Measurements from ENCODE around the gene MKLN1.
"Not testable (repeated sequence)": the region's sequence is repeated elsewhere in the genome, so short reads cannot be mapped to it uniquely, and the experiment has no call there.

The MKLN1 gene
- total RNA-seq: 96.1 to 141 (median 126) reads per million in 3 experiments

DNA sequence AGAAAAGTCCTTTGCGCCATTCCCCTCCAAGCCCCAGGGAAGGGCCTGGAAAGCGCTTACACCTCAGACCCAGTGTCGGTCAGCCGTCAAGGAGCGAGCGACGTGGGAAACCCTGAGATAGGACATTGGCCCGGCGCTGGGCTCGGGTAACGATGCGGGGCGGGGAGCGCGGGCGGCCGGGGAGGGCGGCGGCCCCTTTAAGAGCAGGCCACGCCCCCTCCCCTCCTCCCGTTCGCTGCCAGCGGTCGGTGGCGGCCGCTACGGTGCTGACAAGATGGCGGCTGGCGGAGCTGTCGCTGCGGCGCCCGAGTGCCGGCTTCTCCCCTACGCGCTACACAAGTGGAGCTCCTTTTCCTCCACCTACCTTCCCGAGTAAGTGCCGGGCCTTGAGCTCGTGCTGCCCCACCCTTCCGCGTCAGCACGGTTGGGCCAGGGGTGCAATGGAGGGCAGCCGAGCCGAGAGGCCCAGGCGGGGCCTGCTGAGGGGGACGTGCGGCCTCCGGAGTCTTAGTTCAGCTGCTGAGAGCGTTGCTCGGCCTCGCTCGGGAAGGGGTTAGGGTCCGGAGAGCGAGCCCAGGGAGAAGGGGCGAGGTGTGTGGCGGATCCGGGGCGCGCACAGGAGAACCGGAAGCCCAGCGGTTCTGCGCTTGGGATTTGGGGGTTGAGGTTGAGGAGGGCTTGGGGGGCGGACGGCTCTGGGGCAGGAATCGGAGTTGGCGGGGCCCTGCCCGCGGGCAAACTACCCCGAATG is at the start of gene MKLN1:
MKLN1 (plus strand) TSS at position 251 of the 751 bp plus-strand sequence; CDS start at position 275, 24 bp downstream.
- DNase-seq: peak; percentile 86

GRCh38 chr7:131279044-131279443 is 48.6 kb upstream of the MKLN1 start:
- no peak for DNase-seq

DNA sequence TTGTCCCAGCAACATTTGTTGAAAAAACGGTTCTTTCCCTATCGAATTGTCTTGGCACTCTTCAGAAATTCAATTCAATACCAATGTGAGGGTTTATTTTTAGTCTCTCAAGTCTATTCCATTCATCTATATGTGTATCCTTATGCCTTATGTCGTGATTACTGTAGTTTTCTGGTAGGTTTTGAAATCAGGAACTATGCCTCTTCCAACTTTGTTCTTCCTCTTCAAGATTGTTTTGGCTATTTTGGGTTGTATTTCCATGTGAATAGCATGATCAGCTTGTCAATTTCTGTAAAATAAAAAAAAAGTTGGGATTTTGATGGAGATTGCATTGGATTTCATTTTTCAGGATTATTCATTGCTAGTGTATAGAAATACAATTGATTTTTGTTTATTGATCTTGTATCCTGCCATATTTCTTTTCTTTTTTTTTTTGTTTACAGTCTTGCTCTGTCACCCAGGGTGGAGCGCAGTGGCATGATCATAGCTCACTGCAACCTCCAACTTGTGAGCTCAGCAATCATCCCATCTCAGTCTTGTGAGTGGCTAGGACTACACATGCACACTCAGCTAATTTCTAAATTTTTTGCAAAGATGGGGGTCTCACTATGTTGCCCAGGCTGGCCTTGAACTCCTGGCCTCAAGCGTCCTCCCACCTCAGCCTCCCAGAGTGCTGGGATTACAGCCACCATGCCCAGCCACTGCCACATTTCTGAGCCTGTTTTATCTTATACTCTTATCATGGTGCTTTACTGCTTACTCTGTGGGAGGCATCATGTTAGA is 46.2 kb upstream of the MKLN1 start:
- DNase-seq: no peak

DNA sequence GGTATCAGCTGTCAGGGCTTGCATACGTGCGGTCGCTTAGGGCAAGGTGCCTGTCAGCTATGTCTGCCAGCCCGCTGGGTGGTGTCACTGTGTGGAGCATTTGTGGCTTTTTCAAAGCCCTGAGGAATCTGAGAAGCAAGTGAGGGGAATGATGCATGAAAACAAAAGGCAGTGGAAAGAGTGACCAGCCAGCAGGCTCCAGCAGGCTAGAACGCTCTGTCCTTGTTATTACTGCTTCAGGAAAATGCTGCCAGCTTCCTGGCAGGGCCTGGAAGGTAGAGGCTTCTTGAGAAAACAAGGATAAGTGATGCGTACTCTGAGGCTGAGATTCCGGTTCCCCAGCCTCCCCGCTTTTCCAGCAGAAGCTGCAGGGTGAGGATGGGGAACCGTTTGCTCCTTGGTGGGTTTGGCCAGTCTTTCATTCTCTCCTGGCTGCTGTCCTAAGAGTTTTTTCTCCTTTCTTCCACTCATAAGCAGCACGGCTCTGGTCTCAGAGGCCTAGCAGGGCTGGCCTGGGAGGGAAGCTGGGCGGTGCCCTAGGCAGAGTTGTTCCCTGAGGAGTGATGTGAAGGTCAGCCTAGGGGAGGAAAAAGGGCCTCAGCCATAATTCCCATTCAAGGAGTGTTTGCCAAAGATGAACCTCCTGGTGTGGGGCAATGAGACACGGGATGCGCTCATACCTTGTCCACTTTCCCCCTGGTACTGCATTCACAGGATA is 42.8 kb upstream of the MKLN1 start:
- DNase-seq: no peak

- DNase-seq: no peak
Observed at GRCh38 chr7:131285556-131285955, 42.1 kb upstream of the MKLN1 start.

GRCh38 chr7:131288450-131288849 is 39.2 kb upstream of the MKLN1 start:
- DNase-seq: no peak

DNA sequence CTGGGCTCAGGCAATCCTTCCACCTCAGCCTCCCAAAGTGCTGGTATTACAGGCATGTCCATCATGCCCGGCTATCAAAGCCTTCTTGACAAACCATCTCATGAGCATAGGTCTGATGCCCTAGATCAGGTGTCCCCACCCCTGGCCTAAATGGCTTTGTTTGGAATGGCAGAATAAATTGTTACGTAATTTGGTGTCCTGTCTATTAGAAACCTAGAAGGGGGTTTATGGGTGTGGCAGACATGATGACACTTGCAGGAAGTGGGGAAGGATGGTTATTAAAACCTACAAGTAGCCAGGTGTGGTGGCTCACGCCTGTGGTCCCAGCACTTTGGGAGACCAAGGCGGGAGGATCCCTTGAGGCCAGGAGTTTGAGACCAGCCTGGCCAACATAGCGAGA is 38.6 kb upstream of the MKLN1 start:
- no peak for DNase-seq

GRCh38 chr7:131292141-131292905 is 35.4 kb upstream of the MKLN1 start:
- DNase-seq: no peak

DNA sequence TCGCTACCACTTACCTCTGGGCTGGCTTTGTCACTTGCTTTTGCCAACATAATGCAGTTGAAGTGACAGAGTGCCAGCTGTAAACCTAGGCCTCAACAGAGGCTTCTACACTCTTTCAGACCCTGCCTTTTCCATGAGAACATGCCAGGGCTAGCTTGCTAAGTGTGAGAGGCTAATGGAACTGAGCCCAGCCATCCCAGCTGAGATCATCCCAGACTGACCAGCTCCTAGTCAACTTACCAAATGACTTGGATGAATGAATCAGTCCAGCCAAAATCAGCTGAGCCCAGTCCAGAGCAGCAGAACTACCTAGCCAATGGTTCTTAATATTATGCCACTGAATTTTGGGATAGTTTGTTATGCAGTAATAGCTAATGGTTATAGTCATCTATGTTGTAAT is 34.7 kb upstream of the MKLN1 start:
- DNase-seq: no peak

DNA sequence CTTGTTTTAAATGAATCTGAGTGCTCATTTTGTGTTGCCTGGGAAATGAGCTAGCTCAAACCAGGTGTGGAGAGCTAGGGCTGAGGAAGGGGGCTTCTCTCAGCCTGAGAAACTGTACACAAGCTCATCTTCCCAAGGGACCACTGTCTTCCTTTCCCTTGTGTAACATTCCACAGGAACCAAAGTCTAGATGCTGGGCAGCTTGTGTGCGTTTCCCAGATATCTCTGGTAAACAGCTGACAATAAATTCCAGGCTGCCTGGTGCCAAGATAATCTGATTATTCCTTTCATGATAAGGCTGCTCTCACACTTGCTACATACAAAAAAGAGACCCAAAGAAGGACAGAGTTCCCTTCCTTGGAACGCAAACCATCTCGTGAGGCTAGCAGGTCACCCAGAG is 33.1 kb upstream of the MKLN1 start:
- no peak for DNase-seq

GRCh38 chr7:131298608-131298992 is 29.1 kb upstream of the MKLN1 start:
- no peak for DNase-seq

- DNase-seq: no peak
Observed at GRCh38 chr7:131299074-131299473, 28.6 kb upstream of the MKLN1 start.

DNA sequence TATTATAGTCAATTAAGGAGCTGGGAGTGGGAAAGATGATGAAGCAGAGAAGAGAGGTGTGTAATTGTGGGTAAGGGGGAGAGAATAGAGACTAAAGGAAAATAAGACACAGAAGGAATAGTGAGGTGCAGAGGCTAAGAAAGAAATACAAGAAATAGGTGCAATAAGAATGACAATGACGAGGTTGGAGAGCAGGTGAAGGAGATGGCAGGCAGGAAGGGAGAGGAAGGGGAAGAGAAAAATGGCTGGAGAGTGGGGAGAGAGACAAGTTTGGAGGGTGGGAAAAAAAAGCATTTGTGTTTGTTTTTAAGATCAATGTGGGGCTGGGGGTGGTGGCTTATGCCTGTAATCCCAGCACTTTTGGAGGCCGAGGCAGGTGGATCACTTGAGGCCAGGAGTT is 27.6 kb upstream of the MKLN1 start:
- DNase-seq: no peak

DNA sequence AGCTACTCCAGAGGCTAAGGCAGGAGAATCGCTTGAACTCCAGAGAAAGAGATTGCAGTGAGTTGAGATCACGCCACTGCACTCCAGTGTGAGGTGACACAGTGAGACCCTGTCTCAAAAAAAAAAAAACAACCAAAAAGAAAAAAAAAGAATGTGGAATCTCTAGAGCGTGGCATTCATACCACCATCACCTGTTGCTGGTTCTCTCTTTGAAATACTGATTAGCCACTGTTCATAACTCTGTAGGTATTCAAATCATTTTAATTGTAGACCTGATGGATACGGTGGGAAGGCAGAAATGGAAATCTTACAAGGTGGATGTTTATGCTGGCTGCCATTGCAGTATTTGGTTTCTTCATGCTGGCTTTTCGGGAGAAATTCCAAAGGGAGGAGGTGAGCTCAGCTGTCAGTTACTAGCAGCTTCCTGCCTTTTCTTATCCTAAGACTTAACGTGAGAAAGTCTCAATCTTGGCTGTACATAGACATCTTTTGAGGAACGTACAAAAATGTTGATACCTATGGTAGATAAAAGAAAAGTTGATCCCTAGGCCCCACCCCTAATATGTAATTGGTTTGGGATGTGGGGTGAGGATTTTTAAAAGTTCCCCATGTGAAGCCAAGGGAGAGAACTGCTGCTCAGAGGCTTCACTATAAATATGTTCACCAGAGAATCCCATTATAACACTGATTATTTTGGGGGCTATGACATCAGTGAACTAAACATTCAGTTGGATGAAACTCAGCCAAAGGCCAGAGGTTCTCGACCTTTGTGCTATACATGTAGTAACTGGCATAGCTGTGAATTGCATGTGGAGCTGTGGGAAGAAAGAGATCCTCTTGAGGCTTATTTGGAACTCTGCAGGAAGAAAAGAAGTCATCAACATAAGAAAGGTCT is 26.9 kb upstream of the MKLN1 start:
- DNase-seq: no peak

DNA sequence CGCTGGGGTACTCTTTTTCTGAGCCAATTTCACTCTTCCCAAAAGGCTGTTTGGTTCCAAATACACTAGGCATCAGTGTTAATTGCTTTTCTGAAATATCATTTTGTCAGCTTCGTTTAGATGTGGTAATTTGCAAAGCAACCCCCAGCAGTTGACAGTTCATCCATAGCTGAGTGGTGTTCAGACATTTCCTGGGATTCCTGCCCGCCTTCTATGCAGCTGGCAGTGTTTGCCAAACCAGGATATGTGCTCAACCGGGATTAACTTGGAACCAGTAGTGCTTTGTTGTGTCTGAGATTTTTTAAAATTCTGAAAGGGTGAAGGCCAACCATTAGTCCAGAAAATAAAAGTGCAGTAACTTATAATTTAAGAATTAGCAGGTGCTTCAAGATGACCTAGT is 25.2 kb upstream of the MKLN1 start:
- no peak for DNase-seq

- peak; percentile 23 for DNase-seq
Observed at GRCh38 chr7:131302876-131303707, 24.6 kb upstream of the MKLN1 start.

GRCh38 chr7:131305152-131305551 is 22.5 kb upstream of the MKLN1 start:
- DNase-seq: no peak

GRCh38 chr7:131306041-131306440 is 21.6 kb upstream of the MKLN1 start:
- not testable (repeated sequence) for DNase-seq

- DNase-seq: no peak
Observed at GRCh38 chr7:131306777-131307176, 20.9 kb upstream of the MKLN1 start.

- DNase-seq: no peak
Observed at GRCh38 chr7:131307627-131308026, 20.0 kb upstream of the MKLN1 start.

DNA sequence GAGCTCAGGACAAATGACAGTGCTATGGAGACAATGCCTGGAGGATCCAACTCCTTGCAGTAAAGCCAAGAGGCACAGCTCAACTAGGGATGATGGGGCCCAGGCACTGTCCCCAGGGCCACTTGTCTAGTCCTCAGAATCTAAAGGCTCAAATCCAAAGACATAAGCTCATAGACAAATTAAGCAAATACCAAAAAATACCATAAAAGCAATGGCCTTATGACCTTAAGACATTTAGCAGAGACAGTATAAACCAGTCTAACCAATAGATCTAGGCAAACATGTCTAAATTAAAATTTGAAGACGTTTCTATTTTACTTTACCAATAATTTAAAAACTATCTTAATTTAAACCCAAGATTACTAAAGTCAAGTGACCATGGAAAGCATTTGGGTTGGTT is 14.8 kb upstream of the MKLN1 start:
- no peak for DNase-seq

Measured in central memory CD4-positive, alpha-beta T cell (primary cell).